HFF-Myc (cell line): ENCODE results near the gene POLE3.

Source experiments
- DNase-seq: peaks from one replicate; pipeline ENCODE4 v3.0.0-alpha.2; 2011; ENCODE audit warnings: low read depth; ENCODE audit errors: extremely low read depth
- H3K4me3 ChIP-seq: replicated peaks from 2 replicates; pipeline ENCODE4 v1.5.1; 2011; ENCODE audit warnings: low read depth, mild to moderate bottlenecking, control low read depth, low read length
- TF ChIP-seq, protein P1 (sequence below): IDR thresholded peaks from 2 replicates; pipeline ENCODE4 v1.5.1; 2012; ENCODE audit warnings: mild to moderate bottlenecking, low read depth, low read length, control low read depth; ENCODE audit errors: missing control alignments

Gene POLE3

GRCh38 chr9:113403646-113404045, 6.8 kb downstream of the POLE3 start:
- TF ChIP-seq, protein P1, sequence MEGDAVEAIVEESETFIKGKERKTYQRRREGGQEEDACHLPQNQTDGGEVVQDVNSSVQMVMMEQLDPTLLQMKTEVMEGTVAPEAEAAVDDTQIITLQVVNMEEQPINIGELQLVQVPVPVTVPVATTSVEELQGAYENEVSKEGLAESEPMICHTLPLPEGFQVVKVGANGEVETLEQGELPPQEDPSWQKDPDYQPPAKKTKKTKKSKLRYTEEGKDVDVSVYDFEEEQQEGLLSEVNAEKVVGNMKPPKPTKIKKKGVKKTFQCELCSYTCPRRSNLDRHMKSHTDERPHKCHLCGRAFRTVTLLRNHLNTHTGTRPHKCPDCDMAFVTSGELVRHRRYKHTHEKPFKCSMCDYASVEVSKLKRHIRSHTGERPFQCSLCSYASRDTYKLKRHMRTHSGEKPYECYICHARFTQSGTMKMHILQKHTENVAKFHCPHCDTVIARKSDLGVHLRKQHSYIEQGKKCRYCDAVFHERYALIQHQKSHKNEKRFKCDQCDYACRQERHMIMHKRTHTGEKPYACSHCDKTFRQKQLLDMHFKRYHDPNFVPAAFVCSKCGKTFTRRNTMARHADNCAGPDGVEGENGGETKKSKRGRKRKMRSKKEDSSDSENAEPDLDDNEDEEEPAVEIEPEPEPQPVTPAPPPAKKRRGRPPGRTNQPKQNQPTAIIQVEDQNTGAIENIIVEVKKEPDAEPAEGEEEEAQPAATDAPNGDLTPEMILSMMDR = no peak
- no peak for DNase-seq
- no peak overlapping the region for H3K4me3 ChIP-seq

DNA sequence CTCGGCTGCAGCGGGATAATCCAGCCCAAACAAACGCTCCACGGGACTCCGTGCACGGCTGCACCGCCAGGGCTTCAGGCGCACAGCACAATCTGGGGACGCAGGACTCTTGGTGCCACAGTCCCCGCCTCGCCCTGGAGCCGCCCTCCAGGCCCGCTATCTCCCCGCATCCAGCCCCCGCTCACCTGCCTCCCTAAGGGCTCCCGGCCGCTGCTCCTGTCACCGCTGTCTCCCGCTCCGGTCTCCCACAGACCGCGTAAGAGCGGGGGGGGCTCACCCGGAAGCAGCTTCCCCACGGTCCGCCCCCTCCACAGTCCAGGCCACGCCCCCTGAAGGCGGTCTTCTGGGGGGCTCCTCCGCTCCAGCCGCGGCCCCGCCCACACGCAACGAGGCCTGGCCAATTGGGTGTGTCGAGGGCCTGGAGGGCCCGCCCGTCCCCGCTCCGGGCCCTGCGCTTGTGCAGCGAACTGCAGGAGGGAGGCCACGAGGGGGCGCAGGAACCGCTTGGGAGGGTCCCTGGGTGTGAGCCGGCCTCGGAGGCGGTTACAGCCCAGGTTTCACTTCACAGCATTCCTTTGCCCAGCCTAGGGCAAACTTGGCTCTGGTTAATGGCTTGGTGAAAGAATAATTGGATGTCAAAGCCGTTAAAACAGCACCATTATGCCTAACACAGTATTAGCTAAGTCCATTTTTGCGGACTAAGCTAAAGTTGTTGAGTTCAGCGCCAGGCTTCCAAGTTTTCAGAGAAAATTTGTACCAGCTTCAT, 9.3 kb downstream of the POLE3 start, which contains the start of gene ALAD:
Gene ALAD, minus strand, starts transcription at position 258 of the 766 bp plus-strand sequence. CDS start 7,725 bp downstream, outside the sequence.
- DNase-seq = peak; percentile 80
- TF ChIP-seq, protein P1 = peak; percentile 95
- H3K4me3 ChIP-seq = peak within 1 kb of the TSS; percentile 79

DNA sequence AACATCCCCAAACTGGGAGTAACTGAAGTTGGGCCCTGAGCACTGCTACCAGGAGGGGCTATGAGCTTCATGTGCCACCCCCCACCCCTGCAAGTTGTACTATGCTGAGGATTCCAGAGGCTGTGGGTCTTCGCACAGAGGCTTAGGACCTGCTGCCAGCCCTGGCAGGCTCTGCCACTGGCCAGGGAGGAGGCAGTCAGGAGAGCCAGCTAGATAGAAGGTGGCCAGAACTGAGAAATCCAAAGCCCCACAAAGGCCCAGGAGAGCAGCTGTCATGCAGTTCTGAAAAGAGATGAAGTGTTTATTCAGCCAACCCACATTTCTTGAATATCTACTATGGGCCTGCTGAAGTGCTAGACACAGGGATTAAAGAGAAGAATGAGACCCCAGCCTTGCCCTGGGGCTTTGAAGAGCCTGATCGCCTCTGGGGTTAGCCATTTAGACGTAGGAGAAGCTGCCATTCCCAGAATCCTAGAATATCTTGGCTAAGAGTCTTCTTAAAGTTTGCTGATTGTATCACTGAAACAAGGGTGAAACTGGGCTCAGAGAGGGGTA, 10.8 kb downstream of the POLE3 start:
- peak overlapping the region; percentile 79; the same call in 1 of the 2 replicates for H3K4me3 ChIP-seq
- TF ChIP-seq, protein P1 = no peak
- DNase-seq = no peak

GRCh38 chr9:113398796-113399195, 11.7 kb downstream of the POLE3 start:
- no peak for DNase-seq
- TF ChIP-seq, protein P1 = no peak
- no peak overlapping the region for H3K4me3 ChIP-seq

GRCh38 chr9:113397203-113397631, 13.3 kb downstream of the POLE3 start:
- no peak for DNase-seq
- TF ChIP-seq, protein P1 = no peak
- H3K4me3 ChIP-seq = no peak overlapping the region

DNA sequence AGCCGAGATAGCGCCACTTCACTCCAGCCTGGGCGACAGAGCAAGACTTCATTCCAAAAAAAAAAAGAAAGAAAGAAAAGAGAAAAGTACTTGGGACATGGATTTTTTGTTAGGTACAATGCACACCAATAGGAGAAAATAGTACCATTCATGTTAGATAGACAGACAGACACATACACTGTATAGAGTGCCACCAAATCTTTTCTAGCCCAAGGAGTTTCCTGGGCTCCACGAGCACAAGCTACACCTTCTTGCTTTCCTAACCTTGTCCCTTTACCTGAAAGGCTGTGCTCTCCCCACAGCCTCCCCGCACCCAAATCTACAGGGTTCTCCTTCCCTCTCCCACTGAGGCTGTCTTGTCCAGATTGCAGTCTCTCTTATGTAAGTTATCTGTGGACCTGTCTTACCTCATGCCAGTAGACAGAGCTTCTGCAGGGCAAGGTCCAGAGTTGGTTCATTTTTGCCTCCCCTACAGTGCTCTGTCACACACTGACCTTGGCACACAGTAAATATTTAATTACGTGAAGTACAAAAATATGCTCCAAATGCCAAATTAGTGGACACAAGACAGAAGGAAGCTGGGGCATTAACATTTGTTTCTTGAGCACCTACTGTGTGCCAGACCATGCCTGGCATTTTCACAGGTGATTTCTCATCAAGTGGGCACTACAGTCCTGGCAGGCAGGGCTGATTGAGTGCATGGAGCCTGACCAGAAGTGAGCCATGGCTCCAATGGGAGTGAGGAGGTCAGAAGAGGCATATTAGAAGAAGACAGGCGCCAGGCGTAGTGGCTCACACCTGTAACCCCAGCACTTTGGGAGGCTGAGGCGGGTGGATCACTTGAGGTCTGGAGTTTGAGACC, 15.2 kb downstream of the POLE3 start:
- DNase-seq = no peak
- TF ChIP-seq, protein P1 = no peak
- H3K4me3 ChIP-seq = no peak overlapping the region
